Breast epithelium (tissue), 4 donors: ENCODE measurements around the gene MAPKAP1. TPM values are rescaled to one million over a fixed set of nuclear protein-coding genes. Genes with fewer than 3 reads are reported as not detected.

ENCODE experiments used
- DNase-seq, 2 donors: peaks; one replicate each; pipeline ENCODE4 v3.0.0-alpha.2; 2019; ENCODE audit warnings: low spot score in 2 of 2
- H3K27ac ChIP-seq, 2 donors: fragments of 200-600 bp; sonication (generic) in 1 of 2; one replicate each; pipeline ENCODE4 v1.5.1; 2016 to 2019; ENCODE audit warnings: mild to moderate bottlenecking in 1 of 2
- H3K27me3 ChIP-seq, 2 donors: fragments of 200-600 bp; sonication (generic) in 1 of 2; one replicate each; pipeline versions ENCODE4 v1.5.1 to v1.6.0; 2017 to 2019; ENCODE audit warnings: control low read depth in 1 of 2, mild to moderate bottlenecking in 1 of 2
- H3K36me3 ChIP-seq: fragments of 200-600 bp; one replicate; pipeline ENCODE4 v1.5.1; 2019
- H3K4me1 ChIP-seq, 2 donors: fragments of 200-600 bp; sonication (generic); one replicate each; pipeline ENCODE4 v1.5.1; 2016 to 2019; ENCODE audit warnings: control low read depth in 1 of 2
- H3K4me3 ChIP-seq, 3 donors: fragments of 200-600 bp; sonication (generic); 1 replicate in 2 of 3; 2 replicates in 1 of 3; pipeline ENCODE4 v1.5.1; 2016 to 2019; ENCODE audit warnings: mild to moderate bottlenecking in 3 of 3, moderate library complexity in 2 of 3
- H3K9me3 ChIP-seq, 2 donors: fragments of 200-600 bp; sonication (generic) in 1 of 2; one replicate each; pipeline ENCODE4 v1.5.1; 2016 to 2019; ENCODE audit warnings: control low read depth in 1 of 2
- POLR2A ChIP-seq: fragments of 450-650 bp; IDR thresholded peaks from one replicate; pipeline ENCODE4 v1.6.1; 2016; ENCODE audit warnings: antibody characterized with exemption, mild to moderate bottlenecking, moderate library complexity
- POLR2AphosphoS5 ChIP-seq, 3 donors: sonication (generic); formaldehyde crosslinking; IDR thresholded peaks; one replicate each; pipeline ENCODE4 v1.6.1; 2017; ENCODE audit warnings: antibody characterized with exemption in 3 of 3
- intact Hi-C: fragments of 100-400 bp; cut with DNase I; formaldehyde crosslinking; loops from one replicate; pipeline ENCODE4 v1.15.1; 2023; ENCODE audit warnings: low total_unique reads
- total RNA-seq, 3 donors: library from RNA; depleted of rRNA; stranded (reverse); fragments of >200 nt; gene quantifications; one replicate each; pipeline ENCODE4 v1.1.0, GENCODE V29; 2016
- TF ChIP-seq, protein P1 (sequence below), 3 donors: fragments of 450-650 bp; IDR thresholded peaks; one replicate each; pipeline ENCODE4 v1.5.1; 2016 to 2017; ENCODE audit warnings: antibody characterized with exemption in 3 of 3, mild to moderate bottlenecking in 3 of 3, moderate library complexity in 3 of 3

MAPKAP1 gene
- total RNA-seq, 3 donors from 2014 or later, result 61.3 to 81.9 (median 78.6) TPM

DNA sequence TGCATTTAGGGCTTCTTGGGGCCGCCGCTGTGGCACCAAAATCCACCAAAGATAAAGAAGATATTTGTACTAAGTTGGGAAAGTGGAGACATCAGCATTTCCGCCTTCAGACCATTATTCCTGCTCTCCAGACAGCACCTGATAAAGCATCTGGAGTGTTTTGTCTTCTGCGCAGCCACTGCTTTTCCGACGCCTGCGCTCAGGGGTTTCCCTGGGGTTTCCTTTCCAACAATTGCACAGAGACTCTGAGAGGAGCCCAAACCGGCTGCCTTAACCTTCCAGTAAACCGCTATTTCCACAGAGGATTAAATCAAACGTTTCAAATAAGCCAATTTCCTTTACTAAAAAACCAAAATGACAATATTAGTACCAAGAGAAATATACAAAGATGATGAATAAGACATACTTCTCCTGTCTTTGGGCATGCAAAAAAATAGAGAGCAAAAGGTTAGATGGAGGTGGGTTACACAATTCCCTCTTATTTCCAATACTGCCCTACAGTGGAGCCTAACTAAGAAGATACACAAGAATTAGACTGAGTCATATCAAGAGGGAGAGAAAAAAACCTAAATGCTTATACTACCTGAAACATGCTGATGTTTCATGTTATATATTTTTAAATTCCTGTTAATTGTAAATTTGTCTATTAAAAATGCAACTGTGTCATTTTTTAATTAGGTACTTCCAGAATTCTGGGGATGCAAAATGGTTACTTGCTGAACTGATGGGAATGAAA is 98.4 kb downstream of the MAPKAP1 start:
- TF ChIP-seq, protein P1, sequence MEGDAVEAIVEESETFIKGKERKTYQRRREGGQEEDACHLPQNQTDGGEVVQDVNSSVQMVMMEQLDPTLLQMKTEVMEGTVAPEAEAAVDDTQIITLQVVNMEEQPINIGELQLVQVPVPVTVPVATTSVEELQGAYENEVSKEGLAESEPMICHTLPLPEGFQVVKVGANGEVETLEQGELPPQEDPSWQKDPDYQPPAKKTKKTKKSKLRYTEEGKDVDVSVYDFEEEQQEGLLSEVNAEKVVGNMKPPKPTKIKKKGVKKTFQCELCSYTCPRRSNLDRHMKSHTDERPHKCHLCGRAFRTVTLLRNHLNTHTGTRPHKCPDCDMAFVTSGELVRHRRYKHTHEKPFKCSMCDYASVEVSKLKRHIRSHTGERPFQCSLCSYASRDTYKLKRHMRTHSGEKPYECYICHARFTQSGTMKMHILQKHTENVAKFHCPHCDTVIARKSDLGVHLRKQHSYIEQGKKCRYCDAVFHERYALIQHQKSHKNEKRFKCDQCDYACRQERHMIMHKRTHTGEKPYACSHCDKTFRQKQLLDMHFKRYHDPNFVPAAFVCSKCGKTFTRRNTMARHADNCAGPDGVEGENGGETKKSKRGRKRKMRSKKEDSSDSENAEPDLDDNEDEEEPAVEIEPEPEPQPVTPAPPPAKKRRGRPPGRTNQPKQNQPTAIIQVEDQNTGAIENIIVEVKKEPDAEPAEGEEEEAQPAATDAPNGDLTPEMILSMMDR (IDR thresholded peaks at IDR 0.05), result no peak
- TF ChIP-seq POLR2A, result no peak
- TF ChIP-seq POLR2AphosphoS5 (IDR thresholded peaks at IDR 0.05), result no peak
- no peaks in the 10 kb centered on the region for H3K36me3 ChIP-seq
- no peak for DNase-seq
- no peaks in the 10 kb centered on the region for H3K4me1 ChIP-seq
- no peaks in the 10 kb centered on the region for H3K27me3 ChIP-seq
- intact Hi-C loops, result no loop called here
- no peak overlapping the region for H3K27ac ChIP-seq
- no peaks in the 10 kb centered on the region for H3K9me3 ChIP-seq
- no peak overlapping the region for H3K4me3 ChIP-seq

DNA sequence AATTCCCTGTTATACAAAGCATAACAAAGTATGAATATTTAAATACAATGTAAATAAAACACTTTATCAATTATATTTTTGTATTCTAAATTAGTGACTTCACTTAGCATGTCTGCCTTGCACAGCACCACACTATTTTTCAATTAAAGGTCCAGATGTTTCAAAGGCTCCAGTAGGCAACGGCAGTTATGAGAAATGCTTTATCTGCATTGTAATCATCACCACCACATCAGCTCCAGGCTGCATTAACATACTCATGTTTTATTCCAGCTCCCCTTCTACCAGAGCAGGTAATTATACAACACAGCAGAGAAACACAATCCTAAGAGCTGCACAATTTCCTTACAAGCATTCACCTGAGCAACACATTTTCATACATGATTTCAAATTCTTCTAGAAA is 102.8 kb downstream of the MAPKAP1 start:
- H3K27me3 ChIP-seq, result no peaks in the 10 kb centered on the region
- H3K36me3 ChIP-seq, result no peaks in the 10 kb centered on the region
- H3K4me3 ChIP-seq, result no peak overlapping the region
- no peak for TF ChIP-seq POLR2AphosphoS5 (IDR thresholded peaks at IDR 0.05)
- TF ChIP-seq, protein P1 (IDR thresholded peaks at IDR 0.05), result no peak
- no peak for TF ChIP-seq POLR2A
- no peak for DNase-seq
- no peaks in the 10 kb centered on the region for H3K4me1 ChIP-seq
- intact Hi-C loops, result loop anchor here (5.0 kb wide), 1 partner anchor 197 kb away; no protein-coding TSS in a partner anchor
- H3K27ac ChIP-seq, result no peak overlapping the region
- no peaks in the 10 kb centered on the region for H3K9me3 ChIP-seq

DNA sequence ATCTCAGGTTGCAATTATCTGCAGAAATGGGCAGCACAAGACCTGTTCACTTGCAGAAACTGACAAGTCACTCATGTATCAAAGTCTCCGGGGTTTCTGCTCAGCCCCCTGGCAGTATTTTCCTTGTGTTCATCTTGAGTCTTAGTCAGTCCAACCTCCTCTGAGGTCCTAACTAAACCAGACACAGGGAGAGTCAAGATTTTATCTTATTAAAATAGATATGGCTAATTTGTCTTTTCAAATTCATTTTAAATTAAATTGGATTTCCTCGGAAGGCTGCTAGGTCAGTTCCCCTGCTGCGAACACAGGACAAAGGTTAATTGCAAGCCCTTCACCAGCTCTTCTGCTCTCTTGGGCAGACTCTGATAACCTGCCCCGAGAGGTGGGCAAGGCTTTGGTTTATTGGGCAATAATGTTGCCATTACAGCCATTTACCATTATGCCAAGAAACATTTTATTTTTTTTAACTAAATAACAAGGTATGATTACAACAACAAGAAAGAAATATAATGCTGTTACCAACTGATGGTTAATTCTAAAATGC is 103.5 kb downstream of the MAPKAP1 start:
- Histone ChIP-seq H3K9me3 (no peaks in the 10 kb centered on the region), H3K4me1 (no peaks in the 10 kb centered on the region), H3K27ac (no peak overlapping the region), H3K27me3 (no peaks in the 10 kb centered on the region), H3K36me3 (no peaks in the 10 kb centered on the region), H3K4me3 (no peak overlapping the region)
- TF ChIP-seq POLR2AphosphoS5 (IDR thresholded peaks at IDR 0.05) (no peak), POLR2A (no peak)
- TF ChIP-seq, protein P1 (IDR thresholded peaks at IDR 0.05), result no peak
- no peak for DNase-seq
- intact Hi-C loops, result loop anchor here (5.0 kb wide), 1 partner anchor 196 kb away; no protein-coding TSS in a partner anchor

DNA sequence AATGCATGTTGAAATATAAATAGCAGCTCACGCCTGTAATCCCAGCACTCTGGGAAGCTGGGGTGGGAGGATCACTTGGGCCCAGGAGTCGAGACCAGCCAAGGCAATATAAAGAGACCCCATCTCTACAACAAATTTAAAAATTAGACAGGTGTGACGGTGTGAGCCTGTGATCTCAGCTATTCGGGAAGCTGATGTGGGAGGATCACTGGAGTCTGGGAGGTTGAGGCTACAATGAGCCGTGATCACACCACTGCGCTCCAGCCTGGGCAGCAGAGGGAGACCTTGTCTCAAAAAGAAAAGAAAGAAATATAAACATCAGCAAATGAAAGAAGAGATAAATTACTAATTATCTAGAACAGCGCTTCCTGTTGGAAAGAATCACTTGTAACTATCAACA is 105.0 kb downstream of the MAPKAP1 start:
- no peaks in the 10 kb centered on the region for H3K9me3 ChIP-seq
- intact Hi-C loops, result loop anchor here (5.0 kb wide), 1 partner anchor 195 kb away; no protein-coding TSS in a partner anchor
- TF ChIP-seq POLR2A, result no peak
- no peak for TF ChIP-seq POLR2AphosphoS5 (IDR thresholded peaks at IDR 0.05)
- TF ChIP-seq, protein P1 (IDR thresholded peaks at IDR 0.05), result no peak
- no peak overlapping the region for H3K4me3 ChIP-seq
- no peak for DNase-seq
- H3K27me3 ChIP-seq, result no peaks in the 10 kb centered on the region
- no peaks in the 10 kb centered on the region for H3K4me1 ChIP-seq
- H3K27ac ChIP-seq, result no peak overlapping the region
- H3K36me3 ChIP-seq, result no peaks in the 10 kb centered on the region

DNA sequence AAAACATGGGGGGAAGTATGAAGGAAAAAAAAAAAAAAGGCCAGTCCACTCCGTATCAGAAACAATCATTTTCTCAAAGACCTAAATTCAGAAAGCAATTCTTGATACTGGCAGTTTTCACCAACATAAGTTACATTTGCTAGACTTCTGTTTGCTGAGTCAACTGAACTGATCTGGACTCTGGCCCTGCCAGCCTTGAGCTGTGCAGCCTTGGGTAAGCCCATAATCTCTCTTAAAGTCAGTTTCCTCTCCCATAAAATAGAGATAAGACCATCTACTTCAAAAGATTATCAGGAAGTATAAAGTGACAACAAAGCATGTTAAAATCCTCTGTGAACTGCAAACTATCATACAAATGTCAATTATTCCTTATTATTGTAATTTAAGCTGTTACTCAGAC is 106.8 kb downstream of the MAPKAP1 start:
- no peak overlapping the region for H3K4me3 ChIP-seq
- no peaks in the 10 kb centered on the region for H3K36me3 ChIP-seq
- TF ChIP-seq, protein P1 (IDR thresholded peaks at IDR 0.05), result no peak
- TF ChIP-seq POLR2A, result no peak
- TF ChIP-seq POLR2AphosphoS5 (IDR thresholded peaks at IDR 0.05), result no peak
- intact Hi-C loops, result loop anchor here (5.0 kb wide), 1 partner anchor 193 kb away; no protein-coding TSS in a partner anchor
- no peak overlapping the region for H3K27ac ChIP-seq
- no peaks in the 10 kb centered on the region for H3K27me3 ChIP-seq
- DNase-seq, result no peak
- no peaks in the 10 kb centered on the region for H3K9me3 ChIP-seq
- H3K4me1 ChIP-seq, result no peaks in the 10 kb centered on the region
